Heart left ventricle (tissue), 16 donors: Measurements from ENCODE around the gene ZNF69. TPM values are rescaled to one million over a fixed set of nuclear protein-coding genes. Genes with fewer than 3 reads are reported as not detected.
"Not testable (repeated sequence)": the region's sequence is repeated elsewhere in the genome, so short reads cannot be mapped to it uniquely, and the experiment has no call there.

ENCODE experiments used
- ATAC-seq, 4 donors: fragments of 200-7000 bp; cut with Tn5 transposase; one replicate each; pipeline ENCODE4 v1.9.1; 2020 to 2022; ENCODE audit warnings: moderate library complexity in 4 of 4, mild to moderate bottlenecking in 3 of 4, moderate number of reproducible peaks in 1 of 4
- DNase-seq, 5 donors: peaks; one replicate each; pipeline ENCODE4 v3.0.0-alpha.2; 2020
- H3K27ac ChIP-seq, 12 donors: fragments of 200-600 bp; sonication (generic) in 4 of 12; one replicate each; pipeline versions ENCODE4 v1.5.0 to v1.8.0; 2016 to 2022; ENCODE audit warnings: mild to moderate bottlenecking in 2 of 12
- H3K27me3 ChIP-seq, 9 donors: fragments of 200-600 bp; sonication (generic) in 2 of 9; one replicate each; pipeline versions ENCODE4 v1.5.1 to v1.8.0; 2016 to 2022; ENCODE audit warnings: mild to moderate bottlenecking in 3 of 9
- H3K36me3 ChIP-seq, 9 donors: fragments of 200-600 bp; sonication (generic) in 2 of 9; one replicate each; pipeline versions ENCODE4 v1.5.0 to v1.8.0; 2018 to 2022; ENCODE audit warnings: mild to moderate bottlenecking in 2 of 9
- H3K4me1 ChIP-seq, 12 donors: fragments of 200-600 bp; sonication (generic) in 4 of 12; one replicate each; pipeline versions ENCODE4 v1.5.0 to v1.8.0; 2016 to 2022; ENCODE audit warnings: mild to moderate bottlenecking in 3 of 12
- H3K4me3 ChIP-seq, 12 donors: fragments of 200-600 bp; sonication (generic) in 4 of 12; one replicate each; pipeline versions ENCODE4 v1.5.0 to v1.8.0; 2017 to 2022; ENCODE audit warnings: mild to moderate bottlenecking in 9 of 12, moderate library complexity in 4 of 12
- H3K9me3 ChIP-seq, 12 donors: fragments of 200-600 bp; sonication (generic) in 4 of 12; one replicate each; pipeline versions ENCODE4 v1.5.0 to v1.8.0; 2016 to 2022; ENCODE audit warnings: mild to moderate bottlenecking in 1 of 12
- POLR2A ChIP-seq, 2 donors: fragments of 450-650 bp; IDR thresholded peaks; one replicate each; pipeline ENCODE4 v1.6.1; 2017; ENCODE audit warnings: antibody characterized with exemption in 2 of 2, mild to moderate bottlenecking in 2 of 2, moderate library complexity in 2 of 2
- WGBS, 4 donors: extraction: QIAGEN DNeasy Blood & Tissue Kit in 2 of 4; methylation state at CpG; one replicate each; pipeline versions ENCODE4 v1.1.5 to v1.1.7; 2013 to 2018; 5-methylcytosine and 5-hydroxymethylcytosine counted together
- intact Hi-C, 10 donors: fragments of 100-400 bp; cut with DNase I; formaldehyde crosslinking; loops; one replicate each; pipeline versions ENCODE4 v1.11.1 to v1.14.2; 2022
- polyA plus RNA-seq, 2 donors: library from polyadenylated mRNA; stranded (reverse); fragments of 200-250 nt; gene quantifications; one replicate each; pipeline ENCODE4 v1.2.3, GENCODE V29; 2013
- total RNA-seq, 9 donors: library from RNA; depleted of rRNA in 2 of 9; stranded (reverse); fragments of >200 nt in 2 of 9; fragmentation: NEBNext Ultra II Directional in 3 of 9; extraction: Animal tissue kit (Norgen Biotek cat#: 25700) in 3 of 9; gene quantifications; one replicate each; pipeline versions ENCODE4 v1.1.0 to v1.2.4, GENCODE V29; 2016 to 2023
- TF ChIP-seq, protein P1 (sequence below), 12 donors: fragments of 200-600 bp; sonication (generic) in 4 of 12; IDR thresholded peaks; one replicate each; pipeline versions ENCODE4 v1.5.0 to v1.8.0; 2018 to 2022; ENCODE audit warnings: antibody characterized with exemption in 12 of 12, mild to moderate bottlenecking in 5 of 12
- donor health status: ischemic (EF 13 %, LVEDD 7.1; RV severe dilation, severe dysfunction).
- donor health status: healthy with polysubstance abuse.
- donor health status: DM: no; HTN: yes; CAD: no.
- donor health status: DM: no; HTN: no; CAD: no.
- donor health status: ischemic (EF 25% LVEDD 6.9; RV normal size, moderate dysfunction).
- donor health status: ischemic (EF 25% LVEDD 5.7; RV mildly dilated, moderate dysfunction).
- donor health status: healthy.
- donor health status: DM: yes; HTN: yes; CAD: no.
- donor health status: ischemic (EF 35%, LVEDD 5.7; RV mildly dilated, moderate dysfunction).
- donor health status: nonischemic (EF 11% LVEDD 7.7; RV severe dilation, severe dysfunction).
- donor health status: DM: yes; HTN: yes; CAD: no.
- donor health status: PGD.
- donor health status: ischemic (EF 29% LVEDD 5.4; RV normal size, mild dysfunction).
- donor health status: nonischemic (EF 23%, LVEDD 6.1; RV moderate dilation, normal function).

Gene ZNF69
- total and polyA plus RNA-seq, 11 donors, result 2.8 to 5.4 (median 4.2) TPM

GRCh38 chr19:11902228-11902627 is 14.6 kb downstream of the ZNF69 start:
- H3K4me3 ChIP-seq, result no peak overlapping the region
- DNase-seq (no peak), ATAC-seq (no peak)
- no peaks in the 10 kb centered on the region for H3K4me1 ChIP-seq
- peaks cover 0 to 96% (median 60%) of the 10 kb centered on the region in 12 donors for H3K9me3 ChIP-seq
- peaks cover 9 to 48% (median 21%) of the 10 kb centered on the region in 9 donors for H3K36me3 ChIP-seq
- WGBS, 4 donors, result 93 to 100% (median 98%) methylated on average over 3 of the region's 3 CpGs
- H3K27ac ChIP-seq, result no peak overlapping the region
- TF ChIP-seq POLR2A (IDR thresholded peaks at IDR 0.05), result no peak
- TF ChIP-seq, protein P1, sequence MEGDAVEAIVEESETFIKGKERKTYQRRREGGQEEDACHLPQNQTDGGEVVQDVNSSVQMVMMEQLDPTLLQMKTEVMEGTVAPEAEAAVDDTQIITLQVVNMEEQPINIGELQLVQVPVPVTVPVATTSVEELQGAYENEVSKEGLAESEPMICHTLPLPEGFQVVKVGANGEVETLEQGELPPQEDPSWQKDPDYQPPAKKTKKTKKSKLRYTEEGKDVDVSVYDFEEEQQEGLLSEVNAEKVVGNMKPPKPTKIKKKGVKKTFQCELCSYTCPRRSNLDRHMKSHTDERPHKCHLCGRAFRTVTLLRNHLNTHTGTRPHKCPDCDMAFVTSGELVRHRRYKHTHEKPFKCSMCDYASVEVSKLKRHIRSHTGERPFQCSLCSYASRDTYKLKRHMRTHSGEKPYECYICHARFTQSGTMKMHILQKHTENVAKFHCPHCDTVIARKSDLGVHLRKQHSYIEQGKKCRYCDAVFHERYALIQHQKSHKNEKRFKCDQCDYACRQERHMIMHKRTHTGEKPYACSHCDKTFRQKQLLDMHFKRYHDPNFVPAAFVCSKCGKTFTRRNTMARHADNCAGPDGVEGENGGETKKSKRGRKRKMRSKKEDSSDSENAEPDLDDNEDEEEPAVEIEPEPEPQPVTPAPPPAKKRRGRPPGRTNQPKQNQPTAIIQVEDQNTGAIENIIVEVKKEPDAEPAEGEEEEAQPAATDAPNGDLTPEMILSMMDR (IDR thresholded peaks at IDR 0.05), result no peak
- no peaks in the 10 kb centered on the region for H3K27me3 ChIP-seq
- intact Hi-C loops, result no loop called here

- Histone ChIP-seq H3K27me3 (no peaks in the 10 kb centered on the region), H3K4me1 (no peaks in the 10 kb centered on the region), H3K4me3 (no peak overlapping the region), H3K9me3 (peaks cover 0 to 96% (median 75%) of the 10 kb centered on the region in 12 donors), H3K36me3 (peaks cover 9 to 43% (median 21%) of the 10 kb centered on the region in 9 donors), H3K27ac (no peak overlapping the region)
- TF ChIP-seq POLR2A (IDR thresholded peaks at IDR 0.05), result no peak
- TF ChIP-seq, protein P1 (IDR thresholded peaks at IDR 0.05), result no peak
- DNase-seq (no peak), ATAC-seq (no peak)
- intact Hi-C loops, result no loop called here
- whole genome bisulfite sequencing, 4 donors, result 97 to 100% (median 98%) methylated on average over 3 of the region's 3 CpGs
Observed at GRCh38 chr19:11905928-11906327, 18.3 kb downstream of the ZNF69 start.

DNA sequence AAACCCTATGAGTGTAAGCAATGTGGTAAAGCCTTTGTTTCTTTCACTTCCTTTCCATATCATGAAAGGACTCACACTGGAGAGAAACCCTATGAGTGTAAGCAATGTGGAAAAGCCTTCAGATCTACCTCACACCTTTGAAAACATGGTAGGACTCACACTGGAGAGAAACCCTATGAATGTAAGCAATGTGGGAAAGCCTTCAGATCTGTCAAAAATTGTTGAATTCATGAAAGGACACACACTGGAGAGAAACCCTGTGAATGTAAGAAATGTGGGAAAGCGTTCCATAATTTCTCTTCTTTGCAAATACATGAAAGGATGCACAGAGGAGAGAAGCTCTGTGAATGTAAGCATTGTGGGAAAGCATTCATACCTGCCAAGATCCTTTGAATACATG is 24.4 kb downstream of the ZNF69 start:
- intact Hi-C loops, H3K36me3 ChIP-seq, ATAC-seq, H3K4me1 ChIP-seq, H3K4me3 ChIP-seq, H3K27ac ChIP-seq, DNase-seq, H3K27me3 ChIP-seq: not testable (repeated sequence)
- 90 to 96% (median 92%) methylated on average over 1 of the region's 1 CpG for WGBS, 4 donors
- H3K9me3 ChIP-seq, result peaks cover 0 to 78% (median 52%) of the 10 kb centered on the region in 12 donors

GRCh38 chr19:11914417-11915051 is 27.0 kb downstream of the ZNF69 start:
- H3K27me3 ChIP-seq, H3K36me3 ChIP-seq, H3K27ac ChIP-seq, DNase-seq, H3K4me1 ChIP-seq, H3K4me3 ChIP-seq, ATAC-seq, intact Hi-C loops: not testable (repeated sequence)
- WGBS, 4 donors, result 73 to 81% (median 75%) methylated on average over 4 of the region's 4 CpGs
- peaks cover 0 to 52% (median 34%) of the 10 kb centered on the region in 12 donors for H3K9me3 ChIP-seq

GRCh38 chr19:11921852-11922495 is 34.4 kb downstream of the ZNF69 start:
- Histone ChIP-seq H3K27me3 (no peaks in the 10 kb centered on the region), H3K9me3 (no peaks in the 10 kb centered on the region), H3K4me1 (peaks cover 0 to 32% (median 12%) of the 10 kb centered on the region in 12 donors), H3K4me3 (no peak overlapping the region), H3K36me3 (no peaks in the 10 kb centered on the region), H3K27ac (no peak overlapping the region)
- WGBS, 4 donors, result 35 to 44% (median 39%) methylated on average over 6 of the region's 6 CpGs
- DNase-seq (no peak), ATAC-seq (no peak)
- intact Hi-C loops, result loop anchor here in 7 of 10 donors (2.0 to 10.0 kb wide), 12 partner anchors 35 to 693 kb away; partner anchors contain the start of genes ZNF20 (in 3 of the 7), ZNF69 (in 2 of the 7), ZNF490 (in 1 of the 7) and ZNF491 (in 1 of the 7)
- TF ChIP-seq, protein P1 (IDR thresholded peaks at IDR 0.05), result no peak
- no peak for TF ChIP-seq POLR2A (IDR thresholded peaks at IDR 0.05)
